ENCODE results near the gene RBM4.
"Not testable (repeated sequence)": the region's sequence is repeated elsewhere in the genome, so short reads cannot be mapped to it uniquely, and the experiment has no call there.

RBM4 gene

GRCh38 chr11:66617155-66617834, 21.2 kb upstream of the RBM4 start:
- DNase-seq (ENCODE audit: low spot score) = no peak

- no peak for DNase-seq (ENCODE audit: low spot score)
These were observed 19.4 kb upstream of the RBM4 start for GRCh38 chr11:66619080-66619554.

GRCh38 chr11:66624450-66624849, 14.1 kb upstream of the RBM4 start:
- no peak for DNase-seq (ENCODE audit: low spot score)

- no peak for DNase-seq (ENCODE audit: low spot score)
These were observed 13.3 kb upstream of the RBM4 start for GRCh38 chr11:66625041-66625751.

- no peak for DNase-seq (ENCODE audit: low spot score)
These were observed 12.8 kb upstream of the RBM4 start for GRCh38 chr11:66625752-66626149.

GRCh38 chr11:66626382-66626781, 12.1 kb upstream of the RBM4 start:
- DNase-seq (ENCODE audit: low spot score) = no peak

GRCh38 chr11:66626926-66627325, 11.6 kb upstream of the RBM4 start:
- DNase-seq (ENCODE audit: low spot score) = no peak

- no peak for DNase-seq (ENCODE audit: low spot score)
These were observed 10.4 kb upstream of the RBM4 start for GRCh38 chr11:66628061-66628603.

GRCh38 chr11:66629356-66629755, 9.1 kb upstream of the RBM4 start:
- DNase-seq (ENCODE audit: low spot score) = no peak

GRCh38 chr11:66631883-66632282, 6.6 kb upstream of the RBM4 start:
- no peak for DNase-seq (ENCODE audit: low spot score)

GRCh38 chr11:66632952-66633351, 5.6 kb upstream of the RBM4 start:
- no peak for DNase-seq (ENCODE audit: low spot score)

- no peak for DNase-seq (ENCODE audit: low spot score)
These were observed 2.1 kb upstream of the RBM4 start for GRCh38 chr11:66636411-66636810.

GRCh38 chr11:66637557-66638176, 836 bp upstream of the RBM4 start:
- no peak for DNase-seq (ENCODE audit: low spot score)

- peak; percentile 51 for DNase-seq (ENCODE audit: low spot score)
These were observed 737 bp downstream of the RBM4 start for GRCh38 chr11:66639066-66639813.

GRCh38 chr11:66639814-66640340, 1.4 kb downstream of the RBM4 start:
- not testable (repeated sequence) for DNase-seq (ENCODE audit: low spot score)

- DNase-seq (ENCODE audit: low spot score) = no peak
These were observed 3.3 kb downstream of the RBM4 start for GRCh38 chr11:66641834-66642233.

GRCh38 chr11:66643745-66644437, 5.4 kb downstream of the RBM4 start:
- DNase-seq (ENCODE audit: low spot score) = no peak

GRCh38 chr11:66646828-66647227, 8.3 kb downstream of the RBM4 start:
- no peak for DNase-seq (ENCODE audit: low spot score)

GRCh38 chr11:66649903-66650302, 11.4 kb downstream of the RBM4 start:
- DNase-seq (ENCODE audit: low spot score) = no peak

- no peak for DNase-seq (ENCODE audit: low spot score)
These were observed 12.5 kb downstream of the RBM4 start for GRCh38 chr11:66651016-66651415.

GRCh38 chr11:66652651-66653050, 14.1 kb downstream of the RBM4 start:
- no peak for DNase-seq (ENCODE audit: low spot score)

Measured in putamen (tissue), 1 donor.